Panc1 (cell line): ENCODE measurements around the gene SERGEF.

ENCODE experiments used
- REST ChIP-seq, 2 experiments: IDR thresholded peaks; 2 replicates each; pipeline ENCODE4 v1.6.1; 2011 to 2012; ENCODE audit warnings: low read depth in 2 of 2, control low read depth in 1 of 2, low read length in 1 of 2, mild to moderate bottlenecking in 1 of 2, moderate library complexity in 1 of 2; ENCODE audit not compliant: insufficient read depth in 1 of 2
- TF ChIP-seq, protein P1 (sequence below): fragments of 450-650 bp; IDR thresholded peaks from 2 replicates; pipeline ENCODE4 v1.5.1; 2017; ENCODE audit warnings: mild to moderate bottlenecking

- TF ChIP-seq, protein P1, sequence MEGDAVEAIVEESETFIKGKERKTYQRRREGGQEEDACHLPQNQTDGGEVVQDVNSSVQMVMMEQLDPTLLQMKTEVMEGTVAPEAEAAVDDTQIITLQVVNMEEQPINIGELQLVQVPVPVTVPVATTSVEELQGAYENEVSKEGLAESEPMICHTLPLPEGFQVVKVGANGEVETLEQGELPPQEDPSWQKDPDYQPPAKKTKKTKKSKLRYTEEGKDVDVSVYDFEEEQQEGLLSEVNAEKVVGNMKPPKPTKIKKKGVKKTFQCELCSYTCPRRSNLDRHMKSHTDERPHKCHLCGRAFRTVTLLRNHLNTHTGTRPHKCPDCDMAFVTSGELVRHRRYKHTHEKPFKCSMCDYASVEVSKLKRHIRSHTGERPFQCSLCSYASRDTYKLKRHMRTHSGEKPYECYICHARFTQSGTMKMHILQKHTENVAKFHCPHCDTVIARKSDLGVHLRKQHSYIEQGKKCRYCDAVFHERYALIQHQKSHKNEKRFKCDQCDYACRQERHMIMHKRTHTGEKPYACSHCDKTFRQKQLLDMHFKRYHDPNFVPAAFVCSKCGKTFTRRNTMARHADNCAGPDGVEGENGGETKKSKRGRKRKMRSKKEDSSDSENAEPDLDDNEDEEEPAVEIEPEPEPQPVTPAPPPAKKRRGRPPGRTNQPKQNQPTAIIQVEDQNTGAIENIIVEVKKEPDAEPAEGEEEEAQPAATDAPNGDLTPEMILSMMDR = no peak
- TF ChIP-seq REST (IDR thresholded peaks at IDR 0.05; ENCODE audit: insufficient read depth in 1 of 2, low read depth in 2 of 2, low read length in 1 of 2) = no peak
Measured at GRCh38 chr11:17765356-17766072, 247.3 kb downstream of the SERGEF start.
